Bronchial epithelial cell (primary cell): Measurements from ENCODE around the gene GNG11. TPM values are rescaled to one million over a fixed set of nuclear protein-coding genes. Genes with fewer than 3 reads are reported as not detected.

Source experiments
- DNase-seq: peaks from one replicate; pipeline ENCODE4 v3.0.0-alpha.2; 2010; ENCODE audit warnings: low read depth
- FAIRE-seq: peaks from 2 replicates; lab custom pipeline; 2011; peaks lifted over from hg19 to GRCh38; lab: Jason Lieb, UNC
- H3K27me3 ChIP-seq: 2 replicates; pipeline ENCODE4 v1.5.1; 2011; ENCODE audit warnings: low read length; ENCODE audit not compliant: control insufficient read depth, insufficient read depth
- H3K36me3 ChIP-seq: 2 replicates; pipeline ENCODE4 v1.5.1; 2011; ENCODE audit warnings: low read length; ENCODE audit not compliant: control insufficient read depth, insufficient read depth
- H3K4me3 ChIP-seq: 2 replicates; pipeline ENCODE4 v1.5.1; 2011; ENCODE audit warnings: mild to moderate bottlenecking, low read depth, low read length, control low read depth
- total RNA-seq: library from RNA; depleted of rRNA; stranded (reverse); fragments of >200 nt; gene quantifications from 2 replicates; pipeline ENCODE4 v1.2.1, GENCODE V29; 2014
- TF ChIP-seq, protein P1 (sequence below): IDR thresholded peaks from 2 replicates; pipeline ENCODE4 v1.5.1; 2011; ENCODE audit warnings: mild to moderate bottlenecking, moderate library complexity, low read length, control low read depth, inconsistent platforms; ENCODE audit not compliant: insufficient read depth, severe bottlenecking

GNG11 gene
- total RNA-seq, 1 donor from 2014 or later: 0.26 TPM

DNA sequence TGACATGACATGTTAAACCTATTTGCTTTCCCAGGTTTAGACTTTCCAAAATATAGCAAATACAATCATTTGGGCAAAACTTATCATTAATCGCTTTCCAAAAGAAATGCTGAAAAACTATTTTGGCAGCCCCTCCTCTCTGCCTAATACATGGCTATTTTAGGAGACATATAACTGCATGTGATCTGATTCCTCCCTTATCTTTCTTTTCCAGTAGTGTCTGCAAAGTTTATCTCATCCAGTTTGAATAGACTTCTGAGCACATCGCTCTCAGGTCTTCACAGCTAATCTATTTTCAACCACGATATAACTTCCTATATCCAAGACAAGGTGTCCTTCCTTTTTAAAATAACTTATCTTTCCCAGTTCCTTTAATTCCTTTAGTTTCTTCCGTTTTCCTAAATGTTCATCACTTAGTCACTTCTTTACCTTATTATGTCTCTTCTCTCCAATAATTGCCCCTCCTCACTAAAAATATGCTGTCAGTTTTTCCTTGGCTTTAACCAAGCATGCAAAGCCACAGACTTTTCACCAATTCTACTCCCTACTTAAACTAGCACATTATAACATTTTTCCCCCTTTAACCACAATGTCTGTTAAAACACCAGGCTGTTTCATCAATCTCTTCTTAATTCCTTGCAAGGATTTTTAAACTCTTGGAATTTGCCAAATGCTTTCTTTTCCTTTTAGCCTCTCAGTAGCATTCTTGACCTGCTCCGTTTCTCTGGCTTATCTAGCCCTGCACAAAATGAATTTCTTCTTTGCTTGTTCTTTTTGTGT lies 24.4 kb downstream of the GNG11 start:
- no peak overlapping the region for H3K4me3 ChIP-seq
- DNase-seq (no peak), FAIRE-seq (no peak)
- no peaks in the 10 kb centered on the region for H3K36me3 ChIP-seq
- TF ChIP-seq, protein P1, sequence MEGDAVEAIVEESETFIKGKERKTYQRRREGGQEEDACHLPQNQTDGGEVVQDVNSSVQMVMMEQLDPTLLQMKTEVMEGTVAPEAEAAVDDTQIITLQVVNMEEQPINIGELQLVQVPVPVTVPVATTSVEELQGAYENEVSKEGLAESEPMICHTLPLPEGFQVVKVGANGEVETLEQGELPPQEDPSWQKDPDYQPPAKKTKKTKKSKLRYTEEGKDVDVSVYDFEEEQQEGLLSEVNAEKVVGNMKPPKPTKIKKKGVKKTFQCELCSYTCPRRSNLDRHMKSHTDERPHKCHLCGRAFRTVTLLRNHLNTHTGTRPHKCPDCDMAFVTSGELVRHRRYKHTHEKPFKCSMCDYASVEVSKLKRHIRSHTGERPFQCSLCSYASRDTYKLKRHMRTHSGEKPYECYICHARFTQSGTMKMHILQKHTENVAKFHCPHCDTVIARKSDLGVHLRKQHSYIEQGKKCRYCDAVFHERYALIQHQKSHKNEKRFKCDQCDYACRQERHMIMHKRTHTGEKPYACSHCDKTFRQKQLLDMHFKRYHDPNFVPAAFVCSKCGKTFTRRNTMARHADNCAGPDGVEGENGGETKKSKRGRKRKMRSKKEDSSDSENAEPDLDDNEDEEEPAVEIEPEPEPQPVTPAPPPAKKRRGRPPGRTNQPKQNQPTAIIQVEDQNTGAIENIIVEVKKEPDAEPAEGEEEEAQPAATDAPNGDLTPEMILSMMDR: no peak
- no peaks in the 10 kb centered on the region for H3K27me3 ChIP-seq

DNA sequence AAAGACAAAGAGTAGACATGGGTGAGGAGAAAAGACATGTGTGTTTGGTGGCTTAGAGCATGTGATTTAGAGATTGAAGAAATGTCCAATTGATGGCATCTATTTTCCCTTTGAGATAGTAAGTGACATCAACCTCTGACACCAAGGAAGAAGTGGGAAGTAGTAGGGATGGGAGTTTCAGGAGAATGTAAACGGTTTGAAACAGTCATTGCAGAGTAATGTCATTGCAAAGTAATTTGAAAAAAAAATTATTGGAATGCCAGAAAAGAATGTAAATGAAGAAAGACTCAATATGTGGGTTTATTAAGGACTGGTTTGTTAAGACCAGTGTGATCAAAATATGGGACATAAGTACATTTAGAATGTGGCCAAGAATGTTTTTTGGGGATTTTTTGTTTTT lies 26.6 kb downstream of the GNG11 start:
- TF ChIP-seq, protein P1: no peak
- no peaks in the 10 kb centered on the region for H3K36me3 ChIP-seq
- FAIRE-seq (no peak), DNase-seq (no peak)
- H3K27me3 ChIP-seq: no peaks in the 10 kb centered on the region
- H3K4me3 ChIP-seq: no peak overlapping the region

DNA sequence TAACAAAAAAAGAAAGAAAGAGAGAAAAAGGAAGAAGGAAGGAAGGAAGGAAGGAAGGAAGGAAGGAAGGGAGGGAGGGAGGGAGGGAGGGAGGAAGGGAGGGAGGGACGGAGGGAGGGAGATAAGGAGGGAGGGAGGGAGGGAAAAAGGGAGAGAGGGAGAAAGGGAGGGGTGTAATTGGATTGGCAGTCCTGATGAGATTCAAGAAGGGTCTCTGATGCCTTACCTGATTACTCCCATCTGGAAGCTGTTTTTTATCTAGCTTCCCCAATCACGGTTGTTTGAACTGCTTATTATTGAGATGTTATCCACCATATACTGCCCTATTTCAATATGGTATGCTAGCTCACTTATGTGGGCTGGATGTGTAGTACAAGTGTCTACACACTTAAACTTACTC lies 27.3 kb downstream of the GNG11 start:
- Histone ChIP-seq H3K27me3 (no peaks in the 10 kb centered on the region), H3K4me3 (no peak overlapping the region), H3K36me3 (no peaks in the 10 kb centered on the region)
- FAIRE-seq (no peak), DNase-seq (no peak)
- TF ChIP-seq, protein P1: no peak

DNA sequence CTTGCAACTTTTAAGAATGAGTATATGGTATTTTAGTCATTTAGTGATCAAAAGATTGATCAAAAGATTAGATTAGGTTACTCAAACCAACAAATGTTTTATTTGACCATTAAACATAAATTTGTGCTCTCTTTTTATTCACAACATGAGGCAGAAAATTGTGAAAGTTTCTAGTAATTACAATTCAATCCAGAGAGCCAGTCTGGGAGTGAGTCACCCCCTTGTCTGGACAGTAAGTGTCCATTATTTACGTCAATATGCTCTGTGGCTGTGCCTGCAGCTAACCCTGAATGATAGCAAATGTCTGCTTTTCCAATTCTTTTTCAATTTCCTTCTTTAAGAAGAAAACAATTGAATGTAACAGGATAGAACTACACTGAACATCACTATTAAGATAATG lies 27.9 kb downstream of the GNG11 start:
- FAIRE-seq (no peak), DNase-seq (peak; percentile 45)
- Histone ChIP-seq H3K36me3 (no peaks in the 10 kb centered on the region), H3K27me3 (no peaks in the 10 kb centered on the region), H3K4me3 (no peak overlapping the region)
- TF ChIP-seq, protein P1: no peak

DNA sequence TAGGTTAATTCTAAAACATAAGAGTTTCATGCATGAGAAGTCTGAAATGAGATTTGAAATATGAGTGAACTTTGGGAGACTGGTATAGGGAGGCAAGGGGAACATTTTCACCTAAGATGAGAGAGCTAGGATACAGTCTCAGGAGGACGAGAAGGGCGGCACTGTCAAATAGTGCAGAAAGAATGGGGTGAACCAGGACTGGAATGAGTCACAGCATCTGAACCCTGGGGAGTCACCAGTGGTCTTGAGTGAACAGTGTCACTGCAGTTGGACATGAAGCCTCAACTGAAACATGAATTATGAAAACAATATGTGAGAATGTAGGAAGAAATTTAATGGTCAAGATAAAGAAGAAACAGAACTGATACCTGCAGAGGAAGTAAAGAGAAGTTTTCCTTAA lies 33.8 kb downstream of the GNG11 start:
- Histone ChIP-seq H3K4me3 (no peak overlapping the region), H3K36me3 (no peaks in the 10 kb centered on the region), H3K27me3 (no peaks in the 10 kb centered on the region)
- TF ChIP-seq, protein P1: no peak
- DNase-seq (no peak), FAIRE-seq (no peak)

DNA sequence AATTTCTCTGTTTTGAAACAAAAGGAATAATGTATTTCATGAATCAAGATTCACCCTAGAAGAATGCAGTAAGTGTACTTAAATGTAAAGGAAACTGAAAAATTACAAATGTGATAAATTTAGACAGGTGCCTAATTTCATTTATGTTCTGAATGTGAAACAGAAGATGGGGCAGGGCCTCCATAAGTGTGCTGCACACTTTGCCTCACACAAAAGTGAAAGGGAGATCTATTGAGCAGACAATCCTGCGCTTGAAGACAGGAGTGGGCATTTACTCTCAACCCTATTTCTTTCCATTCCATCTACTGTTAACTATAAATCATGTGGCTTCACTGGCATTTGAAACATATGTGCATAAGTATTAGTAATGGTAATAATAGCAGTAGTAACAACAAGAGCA lies 36.2 kb downstream of the GNG11 start:
- H3K27me3 ChIP-seq: no peaks in the 10 kb centered on the region
- TF ChIP-seq, protein P1: no peak
- DNase-seq (no peak), FAIRE-seq (no peak)
- H3K36me3 ChIP-seq: no peaks in the 10 kb centered on the region
- no peak overlapping the region for H3K4me3 ChIP-seq
